IPS-11a (cell line): ENCODE measurements around the gene S100A13.
"Not testable (repeated sequence)": the region's sequence is repeated elsewhere in the genome, so short reads cannot be mapped to it uniquely, and the experiment has no call there.

Experiments used
- H3K4me3 ChIP-seq: one replicate; pipeline ENCODE4 v1.5.1; 2013; ENCODE audit warnings: low read depth, low read length, control low read depth

The S100A13 gene

DNA sequence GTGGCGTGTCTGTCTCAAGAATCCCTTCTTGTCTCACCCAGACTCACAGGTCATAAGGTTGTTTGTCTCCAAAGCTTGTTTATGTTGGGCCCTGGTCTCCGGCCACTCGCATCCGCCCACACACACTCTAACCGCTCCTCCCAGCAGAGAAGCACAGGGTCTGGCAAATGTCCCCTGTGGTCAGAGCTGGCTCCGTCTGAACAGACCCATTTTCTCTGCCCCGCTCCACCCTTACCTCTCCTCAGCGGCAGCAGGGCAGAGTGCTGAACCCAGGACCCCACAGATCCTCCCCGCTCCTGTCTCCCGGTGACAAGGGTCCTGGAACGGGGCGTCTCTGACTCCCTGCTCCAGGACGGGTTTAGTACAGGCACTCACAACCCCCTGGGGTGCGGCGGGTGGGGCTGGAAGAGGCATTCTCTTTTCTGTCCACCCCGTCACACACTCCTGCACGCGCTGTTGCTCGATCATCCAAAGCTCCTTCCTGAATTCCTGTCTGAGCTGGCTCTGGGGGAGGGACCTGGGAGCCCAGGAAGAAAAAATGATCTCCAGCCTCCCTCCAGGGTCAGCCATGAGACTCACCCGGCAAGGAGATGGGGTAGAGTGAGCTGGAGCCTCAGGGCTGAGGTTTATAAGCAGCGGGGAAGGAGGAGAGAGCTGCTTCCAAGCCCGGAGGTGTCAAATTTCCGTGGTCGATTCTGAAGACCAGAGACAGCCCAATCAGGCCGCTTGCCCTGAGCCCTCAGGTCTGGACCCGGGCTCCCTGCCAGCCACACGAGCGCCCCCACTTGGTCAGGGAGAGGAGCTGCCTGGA lies at the start of gene S100A13:
Gene S100A13, minus strand, starts transcription at position 602 of the 811 bp plus-strand sequence. CDS start 1,033 bp downstream, outside the sequence.
- H3K4me3 ChIP-seq: peak within 1 kb of the TSS; percentile 42

DNA sequence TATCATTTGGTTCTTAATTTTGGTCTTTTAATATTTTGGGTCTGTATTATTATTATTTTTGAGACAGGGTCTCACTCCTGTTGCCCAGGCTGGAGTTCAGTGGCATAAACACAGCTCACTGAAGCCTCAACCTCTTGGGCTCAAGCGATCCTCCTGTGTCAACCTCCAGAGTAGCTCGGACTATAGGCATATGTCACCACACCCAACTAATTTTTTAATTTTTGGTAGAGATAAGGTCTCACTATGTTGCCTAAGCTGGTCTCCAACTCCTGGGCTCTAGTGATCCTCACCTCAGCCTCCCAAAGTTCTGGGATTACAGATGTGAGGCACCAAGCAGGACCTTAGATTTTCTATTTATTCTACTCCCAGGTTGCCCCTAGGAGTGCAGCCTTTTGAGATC lies 46.2 kb upstream of the S100A13 start:
- H3K4me3 ChIP-seq: no peak overlapping the region

DNA sequence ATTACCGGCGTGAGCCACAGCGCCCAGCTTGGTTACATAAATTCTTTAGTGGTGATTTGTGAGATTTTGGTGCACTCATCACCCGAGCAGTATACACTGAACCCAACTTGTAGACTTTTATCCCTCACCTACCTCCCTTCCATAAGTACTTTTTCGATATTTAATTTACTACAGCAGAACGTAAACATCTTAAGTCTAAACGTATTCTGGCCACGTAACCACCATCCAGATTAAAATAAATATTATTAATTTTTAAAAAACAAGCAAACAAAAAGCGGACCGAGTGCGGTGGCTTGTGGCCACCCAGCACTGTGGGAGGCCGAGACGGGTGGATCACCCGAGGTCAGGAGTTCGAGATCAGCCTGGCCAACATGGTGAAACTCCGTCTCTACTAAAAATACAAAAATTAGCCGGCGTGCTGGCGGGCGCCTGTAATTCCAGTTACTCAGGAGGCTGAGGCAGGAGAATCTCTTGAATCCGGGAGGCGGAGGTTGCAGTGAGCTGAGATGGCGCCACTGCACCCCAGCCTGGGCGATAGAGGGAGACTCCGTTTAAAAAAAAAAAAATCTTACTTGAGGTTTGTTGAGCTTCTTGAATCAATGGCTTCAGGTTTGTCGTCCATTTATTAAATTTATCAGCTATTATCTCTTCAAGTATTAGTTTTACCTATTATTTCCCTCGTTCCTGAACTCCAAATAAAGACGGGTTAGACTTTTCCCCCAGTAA lies 44.5 kb upstream of the S100A13 start:
- peak overlapping the region; percentile 59 for H3K4me3 ChIP-seq

GRCh38 chr1:153670859-153671627 lies 43.7 kb upstream of the S100A13 start, which contains the start of gene ILF2:
ILF2 (minus strand) TSS chr1:153670993; CDS start chr1:153670922, 71 bp downstream.
- peak within 1 kb of the TSS; percentile 95 for H3K4me3 ChIP-seq

DNA sequence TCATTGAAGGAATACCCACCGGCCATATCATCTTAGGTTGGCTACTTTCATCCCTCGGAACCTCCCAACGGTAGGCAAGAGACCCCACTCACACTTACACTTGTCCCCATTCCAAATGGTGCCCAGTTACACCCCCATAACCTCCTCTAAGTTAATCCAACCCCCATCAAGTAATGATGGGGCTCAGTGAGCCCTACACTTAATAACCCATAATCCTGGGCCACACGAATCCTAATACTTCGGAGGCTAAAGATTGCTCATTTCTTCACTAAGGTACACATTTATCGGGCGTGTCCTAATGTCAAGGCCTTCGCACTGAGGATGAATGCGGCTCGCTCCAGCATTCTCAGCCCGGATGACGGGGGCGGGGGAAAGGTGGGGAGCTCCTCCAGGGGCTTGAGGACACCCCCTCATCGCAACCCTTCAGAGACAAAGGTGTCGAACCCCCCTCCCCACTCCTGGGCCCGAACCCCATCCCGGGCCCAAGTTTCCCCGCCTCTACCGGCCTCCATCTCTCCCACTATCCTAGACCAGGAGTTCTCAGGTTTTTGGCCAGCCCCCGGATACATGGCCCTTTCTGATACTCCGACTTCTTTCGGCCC lies 43.1 kb upstream of the S100A13 start:
- H3K4me3 ChIP-seq: peak overlapping the region; percentile 95

DNA sequence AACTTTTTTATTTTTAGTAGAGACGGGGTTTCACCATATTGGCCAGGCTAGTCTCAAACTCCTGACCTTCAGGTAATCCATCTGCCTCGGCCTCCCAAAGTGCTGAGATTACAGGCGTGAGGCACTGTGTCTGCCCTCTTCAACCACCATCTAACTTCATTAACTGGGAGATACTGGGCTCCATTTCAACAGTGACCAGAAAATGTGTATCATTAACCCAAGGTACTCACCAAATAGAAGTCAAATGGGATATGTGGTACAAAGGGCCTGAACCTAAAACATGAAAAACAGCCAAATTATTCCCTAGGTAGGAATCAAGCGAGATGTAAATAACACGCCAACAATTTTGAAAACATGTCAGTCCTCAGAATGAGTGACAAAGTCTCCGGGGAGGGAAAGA lies 42.3 kb upstream of the S100A13 start:
- H3K4me3 ChIP-seq: peak overlapping the region; percentile 95

DNA sequence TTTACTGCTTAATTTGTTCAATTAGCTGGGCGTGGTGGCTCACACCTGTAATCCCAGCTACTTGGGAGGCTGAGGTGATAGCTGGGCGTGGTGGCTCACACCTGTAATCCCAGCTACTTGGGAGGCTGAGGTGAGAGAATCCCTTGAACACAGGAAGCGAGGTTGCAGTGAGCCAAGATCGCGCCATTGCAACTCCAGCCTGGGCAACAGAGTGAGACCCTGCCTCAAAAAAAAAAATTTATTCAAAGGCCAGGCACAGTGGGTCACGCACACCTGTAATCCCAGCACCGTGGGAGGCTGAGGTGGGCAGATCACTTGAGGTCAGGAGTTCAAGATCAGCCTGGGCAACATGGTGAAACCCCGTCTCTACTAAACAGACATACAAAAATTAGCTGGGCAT lies 41.4 kb upstream of the S100A13 start:
- not testable (repeated sequence) for H3K4me3 ChIP-seq

DNA sequence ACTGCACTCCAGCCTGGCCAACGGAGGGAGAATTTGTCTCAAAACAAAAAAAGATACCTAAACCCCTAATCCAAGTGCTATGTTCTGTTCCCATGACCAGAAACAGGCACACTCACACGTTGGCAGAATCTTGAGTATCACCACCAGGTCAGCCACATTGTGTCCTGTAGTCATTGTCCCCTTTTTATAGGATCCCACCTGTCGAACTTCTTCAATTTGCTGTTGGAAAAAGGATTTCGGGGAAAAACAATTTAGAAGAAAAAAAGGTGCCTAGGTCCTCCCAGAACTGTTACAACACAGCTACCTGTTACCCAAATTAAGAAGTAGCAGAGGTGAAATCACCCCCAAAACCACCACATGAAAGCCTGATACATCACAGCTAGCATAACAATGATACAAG lies 40.1 kb upstream of the S100A13 start:
- H3K4me3 ChIP-seq: no peak overlapping the region

DNA sequence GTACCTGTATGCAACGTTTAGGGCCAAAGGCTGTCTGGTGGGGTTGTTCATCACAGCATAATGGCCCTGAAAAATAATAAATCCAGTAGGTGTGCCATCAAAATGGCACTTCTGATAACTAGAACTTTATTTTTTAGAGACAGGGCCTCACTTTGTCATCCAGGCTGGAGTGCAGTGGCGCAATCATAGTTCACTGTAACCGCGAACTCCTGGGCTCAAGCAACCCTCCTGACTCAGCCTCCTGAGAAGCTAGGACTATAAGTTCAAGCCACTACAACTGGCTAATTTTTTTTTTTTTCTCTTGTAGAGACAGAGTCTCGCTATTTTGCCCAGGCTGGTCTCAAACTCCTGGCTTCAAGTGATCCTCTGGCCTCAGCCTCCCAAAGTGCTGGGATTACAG lies 35.9 kb upstream of the S100A13 start:
- H3K4me3 ChIP-seq: no peak overlapping the region

DNA sequence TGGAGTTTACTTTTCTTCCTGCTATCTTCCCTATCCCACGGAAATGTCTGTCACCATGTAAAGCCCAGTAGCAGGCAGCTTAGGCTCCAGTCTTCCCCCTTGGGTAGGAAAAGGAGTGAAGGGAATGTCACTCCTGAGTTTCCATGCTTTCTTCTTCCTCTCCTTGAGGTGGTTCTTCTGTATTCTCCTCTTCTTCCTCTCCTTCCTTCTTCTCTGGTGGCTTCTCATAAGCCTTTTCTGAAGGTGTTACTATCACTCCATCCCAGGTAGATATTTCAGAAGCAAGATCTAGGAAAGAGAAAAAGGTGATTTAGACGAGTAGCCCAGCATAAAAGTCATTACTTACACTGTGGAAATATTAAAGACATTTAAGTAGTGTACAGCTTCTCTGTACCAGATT lies 35.0 kb upstream of the S100A13 start:
- no peak overlapping the region for H3K4me3 ChIP-seq

DNA sequence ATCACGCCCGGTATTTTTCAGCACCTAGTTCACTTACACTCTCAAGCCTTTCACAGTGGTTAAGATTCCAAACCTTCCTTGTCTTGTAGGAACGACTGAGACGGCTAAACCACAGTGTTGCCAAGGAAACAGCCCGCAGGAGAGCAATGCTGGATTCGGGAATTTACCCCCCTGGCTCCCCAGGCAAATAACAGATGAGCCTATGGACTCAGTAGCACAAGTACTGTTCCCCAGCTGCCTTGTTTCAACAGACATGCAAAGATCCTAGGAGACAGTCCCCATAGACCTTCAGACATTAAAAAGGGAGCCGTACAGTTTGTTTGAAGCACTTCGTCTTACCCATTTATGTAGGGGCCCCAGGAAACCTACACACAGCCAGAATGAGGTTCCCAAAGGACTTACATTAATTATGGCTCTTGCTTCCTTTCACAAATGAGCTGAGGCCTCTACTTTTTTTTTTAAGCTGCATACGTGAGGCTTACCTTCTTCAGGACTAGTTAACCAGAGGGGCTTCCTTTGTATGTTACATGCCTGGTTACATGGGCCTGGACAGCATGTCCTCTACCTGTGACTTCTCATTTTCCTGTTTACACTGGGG lies 33.9 kb upstream of the S100A13 start:
- H3K4me3 ChIP-seq: no peak overlapping the region

DNA sequence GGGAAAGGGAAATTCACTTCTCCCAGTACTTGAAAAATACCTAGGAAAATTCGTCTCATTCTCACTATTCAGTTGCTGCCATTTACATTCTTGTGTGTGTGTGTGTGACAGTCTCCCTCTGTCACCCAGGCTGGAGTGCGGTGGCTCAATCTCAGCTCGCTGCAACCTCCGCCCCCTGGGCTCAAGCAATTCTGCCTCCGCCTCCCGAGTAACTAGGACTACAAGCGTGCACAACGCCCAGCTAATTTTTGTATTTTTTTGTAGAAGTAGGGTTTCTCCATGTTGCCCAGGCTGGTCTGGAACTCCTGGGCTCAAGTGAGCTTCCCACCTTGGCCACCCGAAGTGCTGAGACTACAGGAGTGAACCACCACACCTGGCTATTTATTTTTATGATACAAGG lies 32.4 kb upstream of the S100A13 start:
- H3K4me3 ChIP-seq: peak overlapping the region; percentile 72

DNA sequence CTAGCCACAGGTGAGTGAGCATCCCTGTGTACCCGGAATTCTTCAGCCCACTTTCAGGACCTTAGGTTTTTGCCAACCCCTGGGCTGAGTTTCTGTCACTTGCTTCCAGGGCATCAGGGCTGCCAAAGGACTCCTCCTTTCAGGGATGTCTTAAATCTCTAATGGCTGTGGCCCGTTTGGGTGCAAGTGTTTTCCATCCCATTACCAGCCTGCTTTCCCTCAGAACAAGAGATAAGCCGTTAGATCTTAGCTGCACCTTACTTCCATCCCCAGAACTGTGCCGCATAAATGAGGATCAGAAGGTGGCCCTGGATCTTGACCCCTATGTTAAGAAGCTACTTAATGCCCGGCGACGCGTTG lies 31.9 kb upstream of the S100A13 start:
- H3K4me3 ChIP-seq: peak overlapping the region; percentile 72

- peak within 1 kb of the TSS; percentile 72 for H3K4me3 ChIP-seq
Measured at GRCh38 chr1:153658400-153659174, 31.3 kb upstream of the S100A13 start, which contains the start of gene SNAPIN. SNAPIN (plus strand) TSS chr1:153658703; CDS start chr1:153658744, 41 bp downstream.

DNA sequence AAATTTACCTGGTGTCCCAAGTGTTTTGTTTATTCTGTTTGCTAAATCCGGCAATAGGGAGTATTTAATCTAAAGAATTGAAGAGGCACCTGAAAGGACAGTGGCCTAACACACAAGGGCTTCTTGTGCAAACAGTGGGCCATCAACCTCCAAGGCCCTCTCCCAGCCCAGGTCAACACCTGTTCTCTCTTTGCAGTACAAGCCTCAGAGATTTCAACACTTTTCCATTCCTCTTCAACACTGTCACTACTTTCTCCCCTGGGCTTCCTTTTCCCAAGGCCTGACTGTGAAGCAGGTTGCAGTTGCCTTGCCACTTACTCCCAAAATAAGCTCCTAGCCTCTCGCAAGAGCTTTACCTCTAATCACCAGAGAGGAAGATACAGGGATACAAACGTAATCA lies 28.0 kb upstream of the S100A13 start:
- no peak overlapping the region for H3K4me3 ChIP-seq

GRCh38 chr1:153652805-153653500 lies 25.6 kb upstream of the S100A13 start:
- no peak overlapping the region for H3K4me3 ChIP-seq

- H3K4me3 ChIP-seq: no peak overlapping the region
Measured at GRCh38 chr1:153651771-153652170, 24.5 kb upstream of the S100A13 start.

DNA sequence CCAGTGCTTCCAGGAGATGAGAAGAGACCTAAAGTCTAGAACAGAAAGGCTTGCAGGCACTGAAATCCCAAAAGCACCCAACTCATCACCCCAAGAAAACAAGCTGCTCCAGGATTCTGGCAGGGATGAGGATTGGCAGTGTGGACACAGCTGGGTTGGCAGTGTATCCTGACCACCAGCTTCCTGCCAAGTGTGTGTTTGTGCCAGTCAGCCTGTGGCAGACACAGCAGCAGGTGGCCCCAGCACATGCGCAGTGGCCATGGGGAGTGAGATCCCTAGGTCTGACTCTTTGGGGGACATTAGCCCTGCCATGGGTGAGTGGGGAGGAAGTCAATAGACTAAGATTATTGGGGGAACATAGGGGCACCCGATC lies 22.5 kb upstream of the S100A13 start:
- H3K4me3 ChIP-seq: no peak overlapping the region

DNA sequence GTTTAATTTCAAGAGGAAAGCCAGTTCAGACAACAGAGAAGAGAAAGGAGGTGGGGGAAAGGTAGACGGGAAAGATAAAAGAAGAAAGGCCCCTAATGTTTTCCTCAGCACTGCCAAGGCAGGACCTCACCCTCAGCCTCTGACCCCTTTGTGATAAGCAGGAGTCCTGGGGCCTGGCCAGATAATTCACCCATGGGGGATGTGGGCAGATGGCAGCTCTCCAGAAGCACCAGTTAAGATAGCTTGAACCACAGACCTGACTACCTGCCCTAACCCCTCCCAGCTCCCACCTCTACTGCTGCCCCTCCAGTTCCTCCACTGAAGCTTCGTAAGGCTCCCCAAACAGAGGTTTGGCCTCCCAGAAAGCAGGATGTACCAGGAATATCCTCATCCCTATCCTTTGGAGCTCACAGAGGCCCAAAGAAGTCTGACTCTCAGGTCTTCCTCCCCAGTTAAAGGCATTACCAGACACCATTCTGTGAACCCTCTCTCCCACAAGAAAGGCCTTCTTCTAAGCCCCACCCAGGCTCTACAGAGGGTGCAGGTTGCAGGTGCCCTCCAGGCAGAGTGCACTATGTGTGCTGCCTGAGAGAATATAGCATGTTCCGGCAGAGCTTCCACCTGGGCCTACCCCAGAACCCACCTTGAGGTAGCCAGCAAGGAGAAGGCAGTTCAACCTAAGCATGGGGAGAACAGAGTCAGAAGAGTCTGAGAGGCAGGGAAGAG lies 22.0 kb upstream of the S100A13 start:
- no peak overlapping the region for H3K4me3 ChIP-seq
